Right atrium auricular region (tissue), 2 donors: ENCODE results near the gene C17orf75. TPM values are rescaled to one million over a fixed set of nuclear protein-coding genes. Genes with fewer than 3 reads are reported as not detected.

Experiments used
- DNase-seq: peaks from one replicate; pipeline ENCODE4 v3.0.0-alpha.2; 2019; ENCODE audit warnings: low spot score
- H3K27ac ChIP-seq, 2 donors: fragments of 200-600 bp; sonication (generic); 1 replicate in 1 of 2; 2 replicates in 1 of 2; pipeline ENCODE4 v1.5.1; 2016 to 2019
- H3K27me3 ChIP-seq, 2 donors: fragments of 200-600 bp; sonication (generic); one replicate each; pipeline versions ENCODE4 v1.5.1 to v1.6.0; 2017 to 2019
- H3K36me3 ChIP-seq: fragments of 200-600 bp; sonication (generic); one replicate; pipeline ENCODE4 v1.5.1; 2016
- H3K4me1 ChIP-seq, 2 donors: fragments of 200-600 bp; sonication (generic); one replicate each; pipeline versions ENCODE4 v1.5.1 to v1.6.0; 2017 to 2019
- H3K4me3 ChIP-seq, 2 donors: fragments of 200-600 bp; sonication (generic); 1 replicate in 1 of 2; 2 replicates in 1 of 2; pipeline ENCODE4 v1.5.1; 2017 to 2019; ENCODE audit warnings: mild to moderate bottlenecking in 1 of 2, moderate library complexity in 1 of 2
- H3K9me3 ChIP-seq, 2 donors: fragments of 200-600 bp; sonication (generic); one replicate each; pipeline ENCODE4 v1.5.1; 2019
- CTCF ChIP-seq, 2 donors: fragments of 200-600 bp; sonication (generic); IDR thresholded peaks; one replicate each; pipeline ENCODE4 v1.5.1; 2019; ENCODE audit warnings: antibody characterized with exemption in 2 of 2
- total RNA-seq, 2 donors: library from RNA; depleted of rRNA; stranded (reverse); fragments of >200 nt; gene quantifications; one replicate each; pipeline ENCODE4 v1.1.0, GENCODE V29; 2016

Gene C17orf75
- total RNA-seq, 2 donors from 2014 or later = 7.9 to 14.5 TPM

GRCh38 chr17:32299580-32300164, 42.3 kb downstream of the C17orf75 start:
- TF ChIP-seq CTCF (IDR thresholded peaks at IDR 0.05) = no peak
- Histone ChIP-seq H3K27me3 (no peaks in the 10 kb centered on the region), H3K36me3 (no peaks in the 10 kb centered on the region), H3K27ac (no peak overlapping the region), H3K4me1 (peaks cover 0 to 17% of the 10 kb centered on the region in 2 donors), H3K4me3 (no peak overlapping the region), H3K9me3 (no peaks in the 10 kb centered on the region)
- no peak for DNase-seq

GRCh38 chr17:32298721-32299579, 43.0 kb downstream of the C17orf75 start:
- Histone ChIP-seq H3K4me1 (peaks cover 0 to 10% of the 10 kb centered on the region in 2 donors), H3K4me3 (no peak overlapping the region), H3K27ac (no peak overlapping the region), H3K36me3 (no peaks in the 10 kb centered on the region), H3K9me3 (no peaks in the 10 kb centered on the region), H3K27me3 (no peaks in the 10 kb centered on the region)
- no peak for TF ChIP-seq CTCF (IDR thresholded peaks at IDR 0.05)
- DNase-seq = no peak

GRCh38 chr17:32298298-32298697, 43.7 kb downstream of the C17orf75 start:
- Histone ChIP-seq H3K9me3 (no peaks in the 10 kb centered on the region), H3K27me3 (no peaks in the 10 kb centered on the region), H3K4me1 (peaks cover 0 to 5% of the 10 kb centered on the region in 2 donors), H3K36me3 (no peaks in the 10 kb centered on the region), H3K4me3 (no peak overlapping the region), H3K27ac (no peak overlapping the region)
- TF ChIP-seq CTCF (IDR thresholded peaks at IDR 0.05) = no peak
- no peak for DNase-seq

- Histone ChIP-seq H3K4me1 (peaks cover 0 to under 1% of the 10 kb centered on the region in 2 donors), H3K27me3 (no peaks in the 10 kb centered on the region), H3K36me3 (no peaks in the 10 kb centered on the region), H3K4me3 (no peak overlapping the region), H3K9me3 (no peaks in the 10 kb centered on the region), H3K27ac (no peak overlapping the region)
- no peak for TF ChIP-seq CTCF (IDR thresholded peaks at IDR 0.05)
- DNase-seq = no peak
Measured at GRCh38 chr17:32297860-32298259, 44.1 kb downstream of the C17orf75 start.

- DNase-seq = no peak
- Histone ChIP-seq H3K9me3 (no peaks in the 10 kb centered on the region), H3K27me3 (no peaks in the 10 kb centered on the region), H3K36me3 (no peaks in the 10 kb centered on the region), H3K27ac (no peak overlapping the region), H3K4me1 (no peaks in the 10 kb centered on the region), H3K4me3 (no peak overlapping the region)
- no peak for TF ChIP-seq CTCF (IDR thresholded peaks at IDR 0.05)
Measured at GRCh38 chr17:32297424-32297823, 44.5 kb downstream of the C17orf75 start.
